Measurements from ENCODE around the gene CXCL5.

Gene CXCL5

DNA sequence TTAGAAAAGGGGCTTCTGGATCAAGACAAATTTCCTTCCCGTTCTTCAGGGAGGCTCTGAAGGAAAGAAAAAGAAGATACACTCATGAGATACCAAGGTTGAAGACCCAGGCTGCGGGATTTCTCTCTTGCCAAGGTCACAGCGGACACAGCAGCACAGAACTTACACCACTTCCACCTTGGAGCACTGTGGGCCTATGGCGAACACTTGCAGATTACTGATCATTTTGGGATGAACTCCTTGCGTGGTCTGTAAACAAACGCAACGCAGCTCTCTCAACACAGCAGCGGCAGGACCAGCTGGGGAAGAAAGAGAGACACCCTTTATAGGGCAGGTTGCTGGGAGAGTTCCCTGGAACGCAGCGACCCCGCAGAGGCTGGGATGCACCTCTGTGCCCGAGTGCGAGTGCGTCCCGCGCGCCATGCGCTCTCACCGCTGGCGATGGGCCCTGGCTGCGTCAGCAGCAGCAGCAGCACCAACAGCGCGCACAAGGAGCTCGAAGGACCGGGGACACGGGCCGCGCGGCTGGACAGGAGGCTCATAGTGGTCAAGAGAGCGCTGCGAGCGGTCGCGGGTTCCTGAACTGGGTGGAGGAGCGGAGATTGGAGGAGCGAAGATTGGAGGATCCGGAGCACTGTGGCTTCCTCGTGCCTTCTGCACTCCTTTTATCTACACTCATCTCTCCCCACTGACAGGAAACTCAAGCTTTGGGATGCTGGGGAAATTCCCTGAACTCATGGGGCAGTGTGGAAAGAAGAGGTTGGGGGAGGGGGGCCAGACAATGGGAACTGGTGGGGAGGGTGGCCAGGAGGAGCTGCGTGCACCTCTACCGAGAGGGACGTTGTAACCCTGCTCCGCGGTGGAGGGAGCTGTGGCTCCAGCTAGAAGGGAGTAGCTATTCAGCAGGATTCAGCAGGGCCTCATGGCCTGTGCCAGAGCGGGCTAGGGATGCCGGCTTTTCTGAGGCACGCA, at the start of gene CXCL5:
TSS of gene CXCL5 (minus strand) at position 638 of the 972 bp plus-strand sequence. CDS start at position 542, 96 bp downstream.
- DNase-seq (ENCODE audit: low read depth): no peak

DNA sequence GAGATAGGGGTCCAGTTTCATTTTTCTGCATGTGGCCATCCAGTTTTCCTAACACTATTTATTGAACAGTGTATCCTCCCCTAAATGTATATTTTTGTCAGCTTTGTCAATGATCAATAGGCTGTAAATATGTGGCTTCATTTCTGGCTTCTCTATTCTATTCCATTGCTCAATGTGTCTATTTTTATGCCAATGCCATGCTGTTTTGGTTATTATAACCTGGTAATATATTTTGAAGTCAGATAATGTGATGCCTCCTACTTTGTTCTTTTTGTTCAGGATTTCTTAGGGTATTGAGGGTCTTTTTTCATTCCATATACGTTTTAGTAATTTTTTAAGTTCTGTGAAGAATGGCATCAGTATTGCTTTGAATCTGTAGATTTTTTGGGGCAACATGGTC, 48.7 kb upstream of the CXCL5 start:
- no peak for DNase-seq (ENCODE audit: low read depth)

DNA sequence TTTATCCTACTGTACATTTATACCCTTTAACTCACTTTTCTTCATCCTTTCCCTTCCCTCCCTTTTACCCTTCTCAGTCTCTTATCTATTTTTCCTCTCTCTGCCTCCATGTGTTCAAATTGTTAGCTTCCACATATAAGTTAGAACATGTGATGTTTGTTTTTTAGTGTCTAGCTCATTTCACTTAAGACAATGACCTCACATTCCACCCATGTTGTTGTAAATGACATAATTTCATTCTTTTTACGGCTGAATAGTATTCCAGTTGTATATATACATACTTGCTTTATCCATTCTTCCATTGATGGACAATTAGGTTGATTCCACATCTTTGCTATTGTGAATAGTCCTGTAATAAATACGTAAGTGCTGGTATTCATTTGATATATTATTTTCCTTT, 47.3 kb upstream of the CXCL5 start:
- DNase-seq (ENCODE audit: low read depth): no peak

DNA sequence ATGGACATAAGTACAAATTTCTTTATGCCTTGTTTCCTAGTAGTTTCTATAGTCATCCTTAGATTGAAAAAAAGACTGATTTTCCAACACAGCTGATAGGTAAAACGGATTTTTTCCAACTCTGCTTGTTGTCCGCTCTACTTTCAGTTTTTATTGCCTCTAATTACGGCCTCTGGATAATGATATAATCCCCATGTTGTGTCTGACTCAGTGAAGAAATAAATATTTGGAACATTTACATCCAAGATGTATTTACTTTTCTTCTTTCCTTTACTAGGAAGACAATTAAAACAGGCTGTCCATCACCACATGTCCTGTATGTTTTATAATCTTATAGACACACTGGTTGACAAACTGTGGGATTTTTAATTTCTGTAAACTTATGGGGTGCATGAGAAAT, 46.8 kb upstream of the CXCL5 start:
- DNase-seq (ENCODE audit: low read depth): no peak

DNA sequence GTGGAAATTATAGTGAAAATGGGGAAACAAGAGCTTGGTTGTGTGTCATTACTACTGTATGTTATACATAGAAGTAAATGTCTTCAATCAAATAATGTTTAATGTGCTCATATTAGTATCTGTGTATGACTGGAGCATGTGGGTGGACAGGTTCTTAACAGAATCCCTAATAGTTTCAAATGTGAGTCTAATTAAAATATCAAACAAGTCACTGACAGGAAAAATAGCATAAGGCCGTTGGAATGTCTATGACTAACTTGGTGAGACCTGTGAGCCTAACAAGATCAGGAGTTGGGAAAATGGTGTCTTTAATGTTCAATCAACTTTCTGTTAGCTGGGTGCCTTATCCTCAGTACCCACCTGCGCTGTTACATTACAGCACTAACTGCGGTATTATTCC, 46.2 kb upstream of the CXCL5 start:
- DNase-seq (ENCODE audit: low read depth): no peak

DNA sequence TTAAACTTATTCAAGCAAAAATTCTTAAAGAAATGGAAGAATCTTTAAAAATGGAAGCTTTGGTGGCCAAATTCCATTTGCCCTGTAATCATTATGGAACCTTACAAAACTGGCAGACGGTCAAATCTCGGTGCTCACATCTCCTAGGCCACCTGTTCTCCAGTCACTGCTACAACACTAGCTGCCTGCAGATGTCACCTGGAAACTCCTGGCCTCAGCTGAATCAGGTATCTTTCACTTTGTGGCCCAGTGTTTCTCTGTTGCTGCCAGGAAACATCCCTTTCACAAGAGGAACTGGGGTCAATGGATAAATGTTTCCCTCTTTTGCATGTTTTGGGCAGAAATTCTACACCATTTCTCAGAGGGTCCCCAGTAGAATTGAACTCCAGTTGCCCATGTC, 44.2 kb upstream of the CXCL5 start:
- no peak for DNase-seq (ENCODE audit: low read depth)

DNA sequence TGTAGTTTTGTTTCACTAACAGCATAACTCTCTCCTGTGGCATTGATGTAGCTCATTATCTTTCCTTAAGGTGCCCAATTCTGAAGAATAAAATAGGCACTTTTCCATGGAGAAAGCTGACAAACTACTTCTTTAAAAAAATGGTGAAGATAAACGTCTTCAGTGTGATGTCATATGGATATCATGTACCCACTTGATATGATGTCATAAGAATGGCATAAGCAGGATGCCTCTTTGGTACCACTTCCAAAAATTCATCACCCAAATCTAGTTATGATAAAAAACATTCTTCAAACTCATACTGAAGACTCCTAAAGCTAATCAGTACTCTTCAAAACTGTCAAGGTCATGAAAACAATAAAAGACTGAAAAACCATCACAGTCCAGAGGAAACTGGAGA, 42.9 kb upstream of the CXCL5 start:
- DNase-seq (ENCODE audit: low read depth): no peak

DNA sequence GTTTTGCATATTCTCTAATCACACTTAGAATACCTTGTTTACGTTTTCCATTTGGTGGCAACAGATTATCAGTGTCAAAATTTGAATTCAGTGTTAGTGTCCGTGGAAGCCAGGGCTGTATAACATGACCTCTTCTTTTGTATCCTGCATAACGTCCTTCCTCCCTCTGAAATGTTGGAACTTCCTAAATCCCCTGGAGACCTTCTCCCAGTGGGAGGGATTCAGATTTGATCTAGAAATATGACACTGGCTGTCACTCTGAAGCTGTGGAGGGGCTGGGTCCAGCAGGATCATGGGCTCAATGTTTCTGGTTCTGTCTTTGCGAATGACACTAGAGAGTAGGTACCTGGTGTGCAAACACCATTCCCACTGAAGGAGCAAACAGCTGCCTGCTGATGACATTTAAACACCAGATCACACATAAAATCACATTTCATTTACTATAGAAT, 40.9 kb upstream of the CXCL5 start:
- DNase-seq (ENCODE audit: low read depth): no peak

DNA sequence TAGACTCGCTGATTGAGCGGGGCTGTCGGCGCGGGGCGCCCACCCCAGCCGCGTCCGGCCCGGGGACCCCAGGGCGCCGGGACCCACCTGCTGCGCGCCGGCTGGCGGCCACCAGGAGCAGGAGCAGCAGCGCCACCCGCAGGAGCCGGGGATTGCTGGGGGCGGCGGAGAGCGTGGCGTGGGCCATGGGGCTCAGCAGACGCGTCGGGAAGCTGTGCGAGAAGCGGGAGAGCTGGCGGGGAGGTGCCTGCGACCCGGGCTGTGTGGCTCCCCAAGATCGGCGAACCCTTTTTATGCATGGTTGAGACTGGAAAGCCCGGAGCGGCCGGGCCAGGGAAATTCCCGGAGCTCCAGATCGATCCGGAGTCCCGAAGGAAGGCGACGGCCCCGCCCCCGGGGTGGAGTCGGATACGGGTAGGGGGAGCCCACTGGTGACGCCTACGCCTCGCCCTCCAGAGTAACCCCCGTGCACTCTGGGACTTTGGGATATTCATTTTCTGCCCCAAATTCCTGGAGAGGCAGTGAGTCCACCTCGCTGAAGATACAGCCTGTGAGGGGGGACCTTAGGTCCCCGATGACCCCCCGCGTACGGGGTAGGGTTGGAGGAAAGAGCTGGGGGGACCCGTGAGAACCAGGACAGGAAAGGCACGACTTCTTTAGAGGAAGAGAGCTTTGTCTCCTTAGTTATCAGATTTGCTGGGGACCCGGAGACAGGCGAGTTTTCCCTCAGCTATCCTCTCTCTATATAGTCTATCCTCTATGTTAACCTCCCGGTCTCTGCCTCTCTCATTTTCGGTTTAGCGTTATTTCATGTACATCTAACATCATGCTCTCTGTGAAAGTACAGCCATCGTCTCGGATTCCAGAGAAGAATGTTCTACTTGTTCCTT, 40.2 kb upstream of the CXCL5 start, which contains the start of gene CXCL3:
TSS of gene CXCL3 (minus strand) at position 265 of the 890 bp plus-strand sequence. CDS start at position 187, 78 bp downstream.
- no peak for DNase-seq (ENCODE audit: low read depth)

DNA sequence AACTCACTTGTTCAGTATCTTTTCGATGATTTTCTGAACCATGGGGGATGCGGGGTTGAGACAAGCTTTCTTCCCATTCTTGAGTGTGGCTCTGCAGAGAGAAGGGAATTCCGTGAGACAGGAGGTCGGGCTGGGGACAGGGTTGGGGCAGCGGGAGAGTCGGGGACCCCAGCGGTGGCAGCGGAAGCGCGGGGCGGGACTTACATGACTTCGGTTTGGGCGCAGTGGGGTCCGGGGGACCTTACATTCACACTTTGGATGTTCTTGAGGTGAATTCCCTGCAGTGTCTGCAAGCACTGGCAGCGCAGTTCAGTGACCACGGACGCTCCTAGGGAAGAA, 39.6 kb upstream of the CXCL5 start:
- DNase-seq (ENCODE audit: low read depth): no peak

DNA sequence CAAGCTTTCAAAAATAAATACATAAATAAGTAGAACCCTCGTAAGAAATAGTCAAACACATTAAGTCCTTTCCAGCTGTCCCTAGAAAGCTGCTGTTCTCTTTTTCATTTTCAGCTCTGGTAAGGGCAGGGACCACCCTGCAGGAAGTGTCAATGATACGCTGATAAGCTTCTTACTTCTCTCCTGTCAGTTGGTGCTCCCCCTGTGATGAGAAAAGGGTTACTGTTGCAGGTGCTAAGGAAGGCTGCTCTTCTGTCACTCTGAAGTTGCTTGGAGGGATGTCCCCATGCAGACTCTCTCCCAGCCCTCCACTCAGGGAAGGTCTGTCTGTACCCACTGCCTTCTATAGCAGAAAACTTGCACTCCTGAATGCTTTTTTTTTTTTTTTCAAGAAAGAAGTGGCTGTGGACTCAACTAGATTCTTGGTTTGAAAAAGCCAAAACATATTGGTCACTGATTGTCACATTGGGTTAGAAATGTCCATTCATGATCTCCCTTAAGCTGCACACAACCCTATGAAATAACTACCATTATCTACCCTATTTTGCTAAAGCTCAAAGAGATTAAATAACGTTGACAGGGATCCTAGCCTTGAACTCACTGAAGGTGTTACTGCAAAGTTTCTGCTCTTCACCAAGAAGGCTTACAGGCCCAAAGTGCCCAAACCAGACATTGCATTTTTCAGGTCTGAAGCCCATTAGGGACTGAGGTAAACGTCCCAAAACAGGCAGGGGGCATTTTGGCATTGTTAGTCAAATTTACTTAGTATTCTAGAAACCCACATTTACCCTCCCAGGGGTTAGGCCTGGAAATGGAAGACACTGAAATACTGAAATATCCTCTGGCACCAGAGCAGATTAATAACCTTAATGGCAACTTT, 38.8 kb upstream of the CXCL5 start:
- no peak for DNase-seq (ENCODE audit: low read depth)

DNA sequence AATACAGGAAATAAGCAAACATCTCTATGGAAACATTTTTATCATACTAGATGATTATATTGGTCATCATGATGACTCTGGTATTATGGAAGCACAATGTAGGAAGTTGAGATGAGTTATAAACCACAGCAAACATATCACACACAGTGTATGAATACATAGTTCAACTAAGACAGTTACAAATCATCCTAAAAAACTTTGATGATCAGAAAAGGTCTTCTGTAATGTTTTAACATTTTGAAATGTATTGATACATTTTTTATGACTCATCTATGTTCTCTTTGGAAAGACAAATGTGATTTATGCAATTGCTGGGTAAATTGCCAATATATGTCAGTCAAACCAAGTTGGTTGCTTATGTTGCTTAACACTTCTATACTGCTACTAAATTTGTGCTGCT, 35.3 kb upstream of the CXCL5 start:
- no peak for DNase-seq (ENCODE audit: low read depth)

DNA sequence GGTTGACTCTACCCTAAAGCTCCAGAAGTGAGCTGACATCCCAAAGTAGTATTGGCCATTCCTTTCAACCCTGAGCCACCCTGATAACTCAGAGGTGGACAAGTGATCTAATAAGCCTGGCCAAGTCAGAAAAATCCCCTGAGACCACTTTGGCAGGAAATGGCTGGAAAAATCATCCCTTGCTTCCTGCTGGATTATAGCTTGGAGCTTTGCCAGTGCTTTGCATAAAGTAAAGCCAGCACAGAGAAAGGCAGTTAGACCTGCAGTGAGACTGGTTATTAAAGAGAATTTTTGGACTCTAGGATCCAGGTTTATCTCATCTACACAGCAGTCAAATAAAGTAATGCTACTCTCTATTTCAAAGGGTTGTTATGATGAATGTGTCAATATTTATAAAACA, 33.6 kb upstream of the CXCL5 start:
- no peak for DNase-seq (ENCODE audit: low read depth)

DNA sequence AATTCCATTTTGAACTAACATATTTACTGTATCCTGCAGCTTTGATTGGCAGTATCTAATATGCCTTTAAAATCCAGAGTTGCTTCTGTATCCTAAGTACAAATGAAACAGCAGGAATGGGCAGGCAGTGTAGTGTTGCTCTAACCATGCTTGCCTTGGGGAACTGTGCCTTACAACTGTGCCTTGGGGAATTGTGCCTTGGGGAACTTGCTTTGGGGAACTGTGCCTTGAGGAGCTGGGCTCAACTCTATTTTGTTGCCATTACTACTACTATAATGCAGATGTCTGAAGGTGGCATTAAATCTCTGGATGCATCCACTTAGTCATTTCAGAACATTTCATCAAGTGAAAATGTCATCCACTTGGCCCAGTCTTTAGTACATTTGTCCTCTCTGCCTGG, 33.1 kb upstream of the CXCL5 start:
- no peak for DNase-seq (ENCODE audit: low read depth)

DNA sequence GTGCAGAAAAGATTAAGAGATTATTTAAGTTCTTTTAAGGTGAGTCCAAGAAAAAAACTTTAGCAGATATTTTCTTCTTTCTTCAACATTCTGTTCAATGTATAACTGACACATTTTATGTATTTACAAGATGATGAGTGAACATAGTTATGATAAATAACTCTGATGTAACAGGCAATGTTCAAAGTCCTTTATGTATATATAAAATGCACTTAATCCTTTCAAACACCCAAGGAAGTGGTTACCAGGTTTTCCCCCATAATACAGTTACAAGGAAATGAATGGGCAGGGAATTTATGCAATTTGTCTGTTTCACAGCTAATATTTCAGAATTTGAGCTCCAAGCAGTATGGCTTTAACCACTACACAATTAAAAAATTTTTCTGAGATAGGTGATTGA, 31.8 kb upstream of the CXCL5 start:
- no peak for DNase-seq (ENCODE audit: low read depth)

DNA sequence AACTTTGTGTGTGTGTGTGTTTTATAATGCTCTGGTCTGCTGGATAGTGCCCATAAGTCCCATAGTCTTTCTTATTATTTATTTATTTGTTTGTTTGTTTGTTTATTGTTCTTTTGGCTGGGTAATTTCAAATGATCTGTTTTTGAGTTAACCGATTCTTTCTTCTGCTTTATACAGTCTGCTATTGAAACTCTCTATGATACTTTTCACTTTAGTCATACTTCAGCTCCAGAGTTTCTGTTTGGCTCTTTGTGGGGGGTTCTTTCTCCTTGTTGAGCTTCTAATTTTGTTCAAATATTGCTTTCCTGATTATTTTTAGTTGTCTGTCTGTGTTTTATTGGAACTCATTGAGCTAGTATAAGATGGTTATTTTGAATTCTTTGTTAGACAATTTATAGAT, 30.0 kb upstream of the CXCL5 start:
- no peak for DNase-seq (ENCODE audit: low read depth)

DNA sequence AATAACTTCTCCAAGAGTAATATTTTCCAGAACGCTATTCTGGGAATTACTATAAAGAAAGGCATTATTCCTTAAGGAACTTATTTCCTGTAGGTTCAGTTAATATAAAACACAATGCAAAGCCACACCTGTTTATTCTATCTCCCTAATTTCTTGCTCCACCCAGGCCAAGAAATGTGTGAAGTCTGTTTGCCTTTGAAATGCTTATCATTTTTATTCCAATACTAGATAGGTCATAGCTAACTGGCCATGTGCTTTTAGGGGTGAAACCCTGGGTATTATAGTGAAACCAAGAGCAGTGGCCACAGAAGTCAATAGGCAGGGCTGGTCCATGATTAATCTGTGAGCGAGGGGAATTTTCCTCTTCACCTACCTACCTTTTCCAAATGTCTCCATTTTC, 25.2 kb upstream of the CXCL5 start:
- no peak for DNase-seq (ENCODE audit: low read depth)

DNA sequence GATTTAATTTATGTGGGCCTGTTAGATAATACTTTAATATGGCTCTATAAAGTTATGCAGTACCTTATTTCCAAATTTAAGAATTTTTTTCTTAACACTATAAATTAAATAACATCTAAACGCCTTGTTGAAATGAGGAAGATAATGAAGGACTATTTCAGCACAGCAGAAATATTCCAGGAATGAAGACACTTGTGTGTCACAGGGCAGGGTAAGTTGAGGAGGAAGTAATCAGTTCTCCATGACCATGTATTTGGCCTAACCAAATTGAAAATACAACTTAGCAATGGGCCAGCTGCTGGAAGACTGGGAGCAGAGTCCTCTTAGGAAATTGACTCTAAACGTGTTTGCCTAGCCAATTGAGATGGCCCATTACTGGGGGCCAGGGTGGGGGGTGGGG, 23.1 kb upstream of the CXCL5 start:
- DNase-seq (ENCODE audit: low read depth): no peak

DNA sequence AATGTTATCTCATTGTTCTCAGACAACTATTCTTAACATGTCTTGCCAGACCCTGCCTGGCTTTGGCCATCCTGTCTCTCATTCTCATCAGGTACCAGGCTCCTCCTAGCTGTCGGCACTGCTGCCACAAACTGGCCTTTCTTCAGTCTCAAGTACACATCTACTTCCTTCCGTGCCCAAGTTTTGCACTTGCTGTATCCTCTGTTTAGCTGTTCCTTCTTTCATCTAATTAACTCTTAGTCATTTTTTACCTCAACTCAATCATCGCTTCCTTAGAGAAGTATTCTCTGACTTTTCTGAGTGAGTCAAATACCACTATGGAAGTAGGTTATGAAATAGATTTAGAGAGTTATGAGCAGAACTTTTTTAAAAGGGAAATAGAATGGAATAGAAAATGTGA, 20.3 kb upstream of the CXCL5 start:
- DNase-seq (ENCODE audit: low read depth): no peak

DNA sequence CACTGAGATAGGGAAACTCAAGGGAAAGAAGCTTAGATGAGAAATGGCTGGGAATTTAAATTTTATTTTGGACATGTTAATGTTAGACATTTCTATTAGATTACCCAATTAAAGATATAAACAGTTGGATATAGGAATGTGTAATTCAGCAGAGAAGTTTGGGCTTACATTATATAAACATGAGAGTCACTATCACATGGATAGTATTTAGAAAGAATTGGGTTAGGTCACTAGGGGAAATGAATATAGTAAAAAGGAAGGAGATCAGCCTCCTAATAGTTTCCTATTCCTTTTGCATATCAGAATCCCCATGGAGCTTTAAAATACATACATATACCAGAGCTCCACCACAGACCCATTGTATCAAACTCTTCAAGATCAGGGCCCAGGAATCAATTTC, 19.6 kb upstream of the CXCL5 start:
- no peak for DNase-seq (ENCODE audit: low read depth)

DNA sequence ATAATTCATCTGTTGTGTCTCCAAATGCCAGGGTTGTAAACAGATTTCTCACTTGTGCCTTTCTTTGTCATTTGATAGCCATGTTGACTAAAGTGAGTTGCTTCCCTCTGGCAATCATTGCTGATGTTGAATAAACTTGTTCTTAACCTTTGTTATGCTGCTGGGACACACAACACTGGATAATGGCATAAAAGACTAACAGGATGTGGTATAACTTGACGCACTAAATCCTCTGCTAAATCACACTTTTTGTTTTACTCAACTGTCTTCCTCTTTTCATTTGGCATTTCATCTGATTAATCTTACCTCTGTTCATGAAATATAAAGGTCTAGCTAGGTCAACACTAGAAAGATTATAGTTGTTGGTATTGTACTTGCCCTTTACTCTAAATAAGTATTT, 17.6 kb upstream of the CXCL5 start:
- no peak for DNase-seq (ENCODE audit: low read depth)

All from stimulated activated CD8-positive, alpha-beta memory T cell treated with anti-CD3 and anti-CD28 coated beads, Interleukin-12 subunit alpha, Interleukin-12 subunit beta, amount 100 ng/mL, for 4 hours (primary cell).